Keratinocyte (primary cell): ENCODE measurements around the gene FGF12. TPM values are rescaled to one million over a fixed set of nuclear protein-coding genes. Genes with fewer than 3 reads are reported as not detected.

ENCODE experiments used
- DNase-seq: peaks from one replicate; pipeline ENCODE4 v3.0.0-alpha.2; 2011; ENCODE audit warnings: low read depth, missing footprints, low spot score
- FAIRE-seq: peaks from 2 replicates; lab custom pipeline; 2011; peaks lifted over from hg19 to GRCh38; lab: Jason Lieb, UNC
- H2AFZ ChIP-seq: 2 replicates; pipeline ENCODE4 v1.6.0; 2012; ENCODE audit warnings: low read length, control low read depth, inconsistent platforms; ENCODE audit not compliant: control insufficient read depth
- H3K27ac ChIP-seq: 2 replicates; pipeline ENCODE4 v1.5.1; 2011; ENCODE audit warnings: low read length; ENCODE audit not compliant: control insufficient read depth, insufficient read depth
- H3K27me3 ChIP-seq: 3 replicates; pipeline ENCODE4 v1.6.0; 2011; ENCODE audit warnings: low read length; ENCODE audit not compliant: control insufficient read depth, insufficient read depth; ENCODE audit errors: extremely low read depth
- H3K36me3 ChIP-seq, 2 experiments: 2 replicates in 1 of 2; 3 replicates in 1 of 2; pipeline ENCODE4 v1.5.1; 2011; ENCODE audit warnings: low read length in 2 of 2, mild to moderate bottlenecking in 1 of 2; ENCODE audit not compliant: control insufficient read depth in 2 of 2, insufficient read depth in 2 of 2; ENCODE audit errors: extremely low read depth in 1 of 2
- H3K4me1 ChIP-seq: 3 replicates; pipeline ENCODE4 v1.5.1; 2011; ENCODE audit warnings: low read length; ENCODE audit not compliant: control insufficient read depth, insufficient read depth; ENCODE audit errors: extremely low read depth
- H3K4me2 ChIP-seq: 3 replicates; pipeline ENCODE4 v1.6.0; 2011; ENCODE audit warnings: low read depth, low read length; ENCODE audit not compliant: control insufficient read depth, insufficient read depth; ENCODE audit errors: extremely low read depth
- H3K4me3 ChIP-seq, 3 experiments: fragments of 200-600 bp in 1 of 3; sonication (generic) in 1 of 3; 2 replicates in 2 of 3; 3 replicates in 1 of 3; pipeline ENCODE4 v1.5.1; 2011 to 2016; ENCODE audit warnings: low read length in 3 of 3, mild to moderate bottlenecking in 3 of 3, control low read depth in 2 of 3, inconsistent platforms in 1 of 3, low read depth in 1 of 3, mixed read lengths in 1 of 3, mixed run types in 1 of 3, moderate library complexity in 1 of 3; ENCODE audit not compliant: control insufficient read depth in 2 of 3, insufficient read depth in 2 of 3; ENCODE audit errors: extremely low read depth in 1 of 3
- H3K79me2 ChIP-seq: 2 replicates; pipeline ENCODE4 v1.6.0; 2012; ENCODE audit warnings: low read length; ENCODE audit not compliant: control insufficient read depth, insufficient read depth
- H3K9ac ChIP-seq: 3 replicates; pipeline ENCODE4 v1.6.0; 2011; ENCODE audit warnings: low read length; ENCODE audit not compliant: control insufficient read depth, insufficient read depth; ENCODE audit errors: extremely low read depth
- H3K9me1 ChIP-seq: 3 replicates; pipeline ENCODE4 v1.6.0; 2011; ENCODE audit warnings: low read length; ENCODE audit not compliant: control insufficient read depth, insufficient read depth; ENCODE audit errors: extremely low read depth
- H3K9me3 ChIP-seq: 2 replicates; pipeline ENCODE4 v1.5.1; 2012; ENCODE audit warnings: low read depth, low read length; ENCODE audit not compliant: control insufficient read depth
- H4K20me1 ChIP-seq: 3 replicates; pipeline ENCODE4 v1.6.0; 2011; ENCODE audit warnings: low read length; ENCODE audit not compliant: control insufficient read depth, insufficient read depth; ENCODE audit errors: extremely low read depth
- EZH2 ChIP-seq: IDR thresholded peaks from one replicate; pipeline ENCODE4 v1.6.1; 2012; ENCODE audit warnings: inconsistent platforms, mild to moderate bottlenecking, low read length, moderate library complexity
- dilution Hi-C: fragments of 300-500 bp; cut with MboI; formaldehyde crosslinking; loops from one replicate; pipeline ENCODE4 v1.7.0; 2020; ENCODE audit warnings: low sequenced_read_pairs; ENCODE audit not compliant: extremely low pct_ligation_motif_present
- polyA plus RNA-seq, 5 experiments: library from polyadenylated mRNA; depleted of rRNA in 3 of 5; stranded (reverse) in 3 of 5; stranded (forward) in 1 of 5; unstranded in 1 of 5; fragments of >200 nt; gene quantifications; 1 replicate in 1 of 5; 2 replicates in 3 of 5; 3 replicates in 1 of 5; pipeline versions ENCODE4 v1.2.1 to v1.2.3, GENCODE V29; 2011 to 2012; ENCODE audit warnings: missing spikeins in 2 of 5, low read depth in 1 of 5, low replicate concordance in 1 of 5
- TF ChIP-seq, protein P1 (sequence below), 3 experiments: IDR thresholded peaks in 1 of 3; conservative IDR thresholded peaks in 1 of 3; optimal IDR thresholded peaks in 1 of 3; 2 replicates in 2 of 3; 3 replicates in 1 of 3; pipeline versions ENCODE3 to v1.5.1; 2011; ENCODE audit warnings: low read length in 3 of 3, mild to moderate bottlenecking in 3 of 3, moderate library complexity in 2 of 3, control low read depth in 1 of 3, inconsistent platforms in 1 of 3; ENCODE audit not compliant: insufficient read depth in 2 of 3; ENCODE audit errors: extremely low read depth in 1 of 3

The FGF12 gene
- polyA plus RNA-seq, 1 donor (not counting 4 experiments of a cell fraction or from before 2014, with no cell fraction given), result 4.1 TPM

DNA sequence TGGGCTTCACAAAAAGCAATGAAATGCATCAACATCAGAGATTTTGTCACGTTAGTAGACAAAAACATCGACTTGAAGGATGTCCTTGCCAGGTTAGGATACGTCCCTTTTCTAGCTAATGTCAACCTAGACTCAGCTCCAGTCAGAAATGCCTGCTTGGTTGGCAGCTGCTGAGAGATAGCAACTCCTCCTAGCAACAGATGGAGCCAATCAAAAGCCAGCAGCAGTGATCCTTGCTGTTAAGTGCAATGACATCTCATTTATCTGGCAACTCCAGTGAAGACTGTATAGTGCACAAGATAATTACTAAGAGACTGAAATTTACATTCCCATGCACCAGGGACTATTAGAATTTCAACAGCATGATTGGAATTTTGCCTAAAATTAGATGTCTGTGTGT, 424.1 kb downstream of the FGF12 start:
- dilution Hi-C loops, result no loop called here
- H2AFZ ChIP-seq, result no peak overlapping the region
- DNase-seq (no peak), FAIRE-seq (no peak)
- no peak for TF ChIP-seq EZH2
- TF ChIP-seq, protein P1, sequence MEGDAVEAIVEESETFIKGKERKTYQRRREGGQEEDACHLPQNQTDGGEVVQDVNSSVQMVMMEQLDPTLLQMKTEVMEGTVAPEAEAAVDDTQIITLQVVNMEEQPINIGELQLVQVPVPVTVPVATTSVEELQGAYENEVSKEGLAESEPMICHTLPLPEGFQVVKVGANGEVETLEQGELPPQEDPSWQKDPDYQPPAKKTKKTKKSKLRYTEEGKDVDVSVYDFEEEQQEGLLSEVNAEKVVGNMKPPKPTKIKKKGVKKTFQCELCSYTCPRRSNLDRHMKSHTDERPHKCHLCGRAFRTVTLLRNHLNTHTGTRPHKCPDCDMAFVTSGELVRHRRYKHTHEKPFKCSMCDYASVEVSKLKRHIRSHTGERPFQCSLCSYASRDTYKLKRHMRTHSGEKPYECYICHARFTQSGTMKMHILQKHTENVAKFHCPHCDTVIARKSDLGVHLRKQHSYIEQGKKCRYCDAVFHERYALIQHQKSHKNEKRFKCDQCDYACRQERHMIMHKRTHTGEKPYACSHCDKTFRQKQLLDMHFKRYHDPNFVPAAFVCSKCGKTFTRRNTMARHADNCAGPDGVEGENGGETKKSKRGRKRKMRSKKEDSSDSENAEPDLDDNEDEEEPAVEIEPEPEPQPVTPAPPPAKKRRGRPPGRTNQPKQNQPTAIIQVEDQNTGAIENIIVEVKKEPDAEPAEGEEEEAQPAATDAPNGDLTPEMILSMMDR (optimal IDR thresholded peaks at IDR 0.05 in 1 of 3, IDR thresholded peaks at IDR 0.05 in 1 of 3, conservative IDR thresholded peaks at IDR 0.05 in 1 of 3; ENCODE audit: extremely low read depth in 1 of 3, insufficient read depth in 2 of 3, low read length in 3 of 3), result no peak
- no peaks in the 10 kb centered on the region for H3K9me3 ChIP-seq
- no peaks in the 10 kb centered on the region for H3K36me3 ChIP-seq
- H3K4me2 ChIP-seq, result no peak overlapping the region
- no peaks in the 10 kb centered on the region for H4K20me1 ChIP-seq
- no peaks in the 10 kb centered on the region for H3K4me1 ChIP-seq
- H3K9me1 ChIP-seq, result no peaks in the 10 kb centered on the region
- H3K27me3 ChIP-seq, result no peaks in the 10 kb centered on the region
- no peak overlapping the region for H3K4me3 ChIP-seq
- no peaks in the 10 kb centered on the region for H3K79me2 ChIP-seq
- H3K27ac ChIP-seq, result no peak overlapping the region
- no peak overlapping the region for H3K9ac ChIP-seq

DNA sequence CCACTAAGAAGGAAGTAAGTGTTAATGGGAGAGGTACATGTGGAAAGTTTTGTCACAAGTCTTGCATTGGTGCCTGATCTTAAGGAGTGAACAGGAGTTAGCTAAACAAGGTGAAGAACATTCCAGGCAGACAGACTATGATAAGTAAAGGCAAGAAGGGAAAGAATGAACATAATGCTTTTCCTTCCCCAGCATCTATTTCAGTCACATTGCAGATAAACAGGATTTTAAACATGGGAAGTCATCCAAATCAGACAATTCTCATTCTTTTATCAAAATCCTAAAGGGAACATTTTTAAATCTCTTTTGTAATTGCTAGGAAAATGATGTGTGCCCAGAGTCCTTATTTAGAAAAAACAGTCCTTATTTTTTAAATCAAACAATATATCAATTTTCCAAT, 424.6 kb downstream of the FGF12 start:
- no peak for FAIRE-seq
- Histone ChIP-seq H4K20me1 (no peaks in the 10 kb centered on the region), H3K27ac (no peak overlapping the region), H3K79me2 (no peaks in the 10 kb centered on the region), H3K27me3 (no peaks in the 10 kb centered on the region), H3K9me1 (no peaks in the 10 kb centered on the region), H2AFZ (no peak overlapping the region), H3K4me1 (no peaks in the 10 kb centered on the region), H3K36me3 (no peaks in the 10 kb centered on the region), H3K9me3 (no peaks in the 10 kb centered on the region), H3K9ac (no peak overlapping the region), H3K4me2 (no peak overlapping the region), H3K4me3 (no peak overlapping the region)
- dilution Hi-C loops, result no loop called here
- no peak for TF ChIP-seq EZH2
- TF ChIP-seq, protein P1 (optimal IDR thresholded peaks at IDR 0.05 in 1 of 3, IDR thresholded peaks at IDR 0.05 in 1 of 3, conservative IDR thresholded peaks at IDR 0.05 in 1 of 3; ENCODE audit: extremely low read depth in 1 of 3, insufficient read depth in 2 of 3, low read length in 3 of 3), result no peak
- no peak for DNase-seq
